Stimulated activated CD4-positive, alpha-beta T cell treated with anti-CD3 and anti-CD28 coated beads, Interleukin-2, amount 100 ng/mL, for 48 hours (primary cell): Measurements from ENCODE around the gene CERS1.
"Not testable (repeated sequence)": the region's sequence is repeated elsewhere in the genome, so short reads cannot be mapped to it uniquely, and the experiment has no call there.

Source experiments
- DNase-seq, 2 donors: peaks; one replicate each; pipeline ENCODE4 v3.0.0-alpha.2; 2020

CERS1 gene

DNA sequence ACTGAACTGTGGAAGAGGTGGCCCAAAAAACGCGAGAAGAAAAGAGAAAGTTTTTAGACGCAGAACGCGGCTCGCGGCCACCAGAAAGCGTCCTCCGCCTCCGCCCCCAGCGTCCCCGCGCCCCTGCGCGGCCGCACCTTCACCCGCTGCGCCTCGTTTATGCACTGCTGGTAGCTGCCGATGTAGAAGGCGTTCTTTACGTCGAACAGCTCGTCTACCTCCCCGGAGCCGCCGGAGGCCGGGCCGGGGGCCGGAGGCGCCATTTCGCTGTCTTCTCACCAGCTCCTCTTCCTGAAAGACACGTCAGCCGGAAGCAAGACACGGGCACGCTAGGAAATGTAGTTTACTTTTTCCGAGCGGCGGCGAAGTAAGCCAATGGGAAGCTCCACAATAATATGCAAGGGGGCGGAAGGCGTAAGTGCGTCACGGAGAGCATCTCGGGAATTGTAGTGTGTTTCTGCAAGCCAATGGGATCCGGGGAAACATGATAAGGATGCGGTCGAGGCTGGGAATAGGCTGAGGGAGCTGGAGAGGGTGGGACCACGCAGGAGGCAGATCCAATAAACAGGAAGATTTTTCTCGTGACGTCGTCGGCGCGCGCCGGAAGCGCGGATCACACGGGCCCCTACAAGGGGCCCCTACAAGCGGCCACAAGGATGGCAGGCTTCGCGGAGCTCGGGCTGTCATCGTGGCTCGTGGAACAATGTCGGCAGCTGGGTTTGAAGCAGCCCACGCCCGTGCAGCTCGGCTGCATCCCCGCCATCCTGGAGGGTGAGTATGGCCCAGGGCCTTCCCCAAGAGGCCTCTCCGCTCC lies 23.3 kb upstream of the CERS1 start, which contains the start of the genes COPE and DDX49:
TSS of gene COPE (minus strand) at position 302 of the 814 bp plus-strand sequence. CDS start at position 263, 39 bp downstream.
TSS of gene DDX49 (plus strand) at position 630 of the 814 bp plus-strand sequence. CDS start at position 657, 27 bp downstream.
- DNase-seq: peak; percentile 91 to 95

DNA sequence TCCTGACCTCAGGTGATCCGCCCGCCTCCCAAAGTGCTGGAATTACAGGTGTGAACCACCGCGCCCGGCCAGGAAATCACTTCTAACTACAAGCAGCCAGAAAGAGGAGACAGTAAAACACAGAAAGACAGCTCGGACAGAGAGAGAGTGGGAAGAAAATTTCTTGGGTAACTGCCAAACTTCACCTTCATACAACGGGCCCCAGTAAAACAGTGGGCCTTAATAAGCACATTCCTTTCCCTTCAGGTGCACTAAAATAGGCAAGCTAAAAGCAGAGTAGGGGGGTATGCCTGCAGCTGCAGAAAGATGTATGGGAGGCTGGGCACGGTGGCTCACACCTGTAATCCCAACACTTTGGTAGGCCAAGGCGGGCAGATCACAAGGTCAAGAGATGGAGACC lies 21.6 kb upstream of the CERS1 start:
- not testable (repeated sequence) for DNase-seq

DNA sequence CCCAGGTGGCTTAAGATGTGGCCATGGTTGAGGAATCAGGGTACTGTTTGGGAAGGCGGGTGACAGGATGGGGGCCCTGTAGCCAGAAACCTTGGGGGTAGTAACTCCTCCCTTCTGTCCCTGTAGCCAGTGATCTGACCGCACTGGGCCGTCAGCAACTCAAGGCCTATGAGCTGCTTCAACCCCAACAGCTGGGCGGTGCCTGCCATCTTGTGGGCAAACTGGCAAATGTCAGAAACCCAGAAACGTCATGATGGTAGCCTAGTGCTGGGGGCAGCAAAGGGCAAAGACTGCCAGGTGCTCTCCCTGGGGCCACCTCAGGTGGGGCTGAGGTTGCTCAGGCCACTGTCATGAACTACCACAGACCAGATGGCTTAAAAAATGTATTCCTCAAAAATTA lies 19.7 kb upstream of the CERS1 start:
- DNase-seq: no peak

DNA sequence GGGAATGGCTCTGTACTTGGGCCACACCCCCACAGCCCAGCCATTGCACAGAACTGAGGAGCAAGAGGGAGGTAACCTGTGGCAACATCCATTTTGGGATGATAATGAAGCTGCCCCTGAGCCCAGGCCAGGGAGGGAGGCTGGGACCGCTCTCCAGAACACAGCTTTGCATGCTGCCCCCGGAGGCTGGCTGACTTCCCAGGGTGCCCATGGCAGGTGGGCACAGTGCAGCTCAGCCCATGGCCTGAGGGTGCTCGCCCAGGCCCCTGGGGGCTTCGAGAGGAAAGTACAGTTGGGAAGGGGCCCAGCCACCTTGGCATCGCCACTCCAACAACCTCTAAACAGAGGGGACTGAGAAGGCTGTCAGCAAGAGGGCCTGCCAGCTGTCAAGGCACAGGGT lies 17.5 kb upstream of the CERS1 start:
- DNase-seq: no peak

DNA sequence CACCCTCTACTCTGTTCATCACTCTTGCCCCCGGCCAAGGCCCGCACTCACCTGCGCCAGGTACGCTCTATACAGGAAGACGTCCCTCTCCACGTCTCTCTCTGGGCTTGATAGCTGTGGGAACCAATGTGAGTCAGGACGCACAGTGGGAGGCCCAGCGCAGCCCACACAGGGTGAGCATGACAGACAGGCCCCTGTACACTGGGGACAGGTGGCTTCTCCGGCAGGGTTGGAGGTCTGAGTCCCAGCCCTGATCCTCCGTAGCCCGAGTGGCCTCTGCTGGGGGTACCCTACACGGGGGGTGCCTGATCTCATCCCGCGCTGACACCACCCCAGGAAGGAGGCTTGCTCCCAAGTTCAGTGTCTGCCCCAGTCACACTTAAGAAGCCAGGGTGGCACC lies 17.0 kb upstream of the CERS1 start:
- no peak for DNase-seq

DNA sequence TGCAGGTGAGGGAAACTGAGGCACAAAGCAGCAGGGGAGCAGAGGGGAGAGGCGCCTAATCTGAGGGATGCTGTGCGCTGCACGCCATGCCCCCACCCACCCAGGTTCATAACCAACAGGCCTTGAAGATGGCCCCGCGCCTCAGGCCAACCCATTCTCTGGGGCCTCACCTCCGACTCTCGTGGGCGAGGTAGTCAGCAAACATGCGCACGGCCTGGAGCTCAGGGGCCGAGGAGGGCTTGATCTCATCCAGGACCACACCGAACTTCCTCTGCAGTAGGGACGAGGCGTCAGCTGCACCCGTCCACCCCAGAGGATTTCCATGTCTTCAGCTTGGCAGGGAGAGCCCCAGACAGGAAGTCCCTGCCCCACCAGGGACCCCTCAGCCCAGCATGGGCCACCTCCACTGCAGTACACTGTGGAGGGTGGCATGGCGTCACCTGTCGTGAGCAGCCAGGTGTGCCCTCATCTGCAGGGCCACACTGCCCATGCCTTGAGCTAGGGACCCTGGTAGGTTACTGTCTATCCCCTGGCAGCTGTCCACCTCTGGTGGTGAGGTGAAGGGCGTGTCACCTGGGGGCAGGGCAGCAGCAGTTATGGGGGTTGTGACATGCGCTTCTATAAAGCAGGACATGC lies 15.0 kb upstream of the CERS1 start:
- no peak for DNase-seq

DNA sequence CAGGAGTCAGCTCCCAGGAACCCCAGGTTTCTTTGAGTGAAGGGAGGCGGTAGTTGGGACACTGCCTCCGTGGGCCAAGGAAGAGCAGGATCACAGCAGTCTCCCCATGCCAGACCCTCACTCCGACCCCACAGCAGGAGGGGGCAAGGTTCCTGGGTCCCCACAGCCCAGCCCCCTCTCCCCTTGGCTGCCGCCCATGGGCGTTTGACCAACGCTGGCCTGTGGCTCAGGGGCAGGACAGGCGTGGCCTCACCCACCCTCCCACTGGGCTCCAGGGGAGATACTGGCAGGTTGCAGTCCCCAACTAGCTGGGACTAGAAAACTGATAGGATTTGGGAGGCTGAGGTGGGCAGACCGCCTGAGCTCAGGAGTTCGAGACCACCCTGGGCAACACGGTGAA lies 14.1 kb upstream of the CERS1 start:
- DNase-seq: no peak

DNA sequence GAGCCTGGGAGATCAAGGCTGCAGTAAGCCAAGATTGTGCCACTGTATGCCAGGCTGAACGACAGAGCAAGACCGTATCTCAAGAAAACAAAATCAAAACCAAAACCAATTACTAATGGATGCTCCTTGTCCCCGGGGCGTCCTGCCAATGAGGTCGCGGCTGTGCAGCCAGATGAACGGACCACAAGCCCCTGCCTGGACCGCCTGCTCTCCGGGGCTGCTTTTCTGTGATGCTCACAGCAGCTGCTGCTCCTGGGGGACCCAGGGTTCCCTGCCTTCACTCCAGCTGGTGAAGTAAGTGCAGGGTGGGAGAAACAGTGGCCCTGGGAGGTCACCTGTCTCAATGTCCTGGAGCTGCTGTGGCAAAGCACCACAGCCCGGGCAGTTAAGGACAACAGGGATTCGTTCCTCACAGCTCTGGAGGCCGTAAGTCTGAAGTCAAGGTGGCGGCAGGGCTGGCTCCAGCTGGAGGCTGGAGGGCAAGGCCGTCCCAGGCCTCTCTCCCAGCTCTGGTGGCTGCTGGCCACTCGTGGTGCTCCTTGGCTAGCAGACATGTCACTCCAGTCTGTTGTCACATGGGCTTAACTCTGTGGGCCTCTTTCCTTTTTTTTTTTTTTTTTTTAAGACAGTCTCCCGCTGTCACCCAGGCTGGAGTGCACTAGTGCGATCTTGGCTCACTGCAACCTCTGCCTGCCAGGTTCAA lies 13.1 kb upstream of the CERS1 start:
- no peak for DNase-seq

DNA sequence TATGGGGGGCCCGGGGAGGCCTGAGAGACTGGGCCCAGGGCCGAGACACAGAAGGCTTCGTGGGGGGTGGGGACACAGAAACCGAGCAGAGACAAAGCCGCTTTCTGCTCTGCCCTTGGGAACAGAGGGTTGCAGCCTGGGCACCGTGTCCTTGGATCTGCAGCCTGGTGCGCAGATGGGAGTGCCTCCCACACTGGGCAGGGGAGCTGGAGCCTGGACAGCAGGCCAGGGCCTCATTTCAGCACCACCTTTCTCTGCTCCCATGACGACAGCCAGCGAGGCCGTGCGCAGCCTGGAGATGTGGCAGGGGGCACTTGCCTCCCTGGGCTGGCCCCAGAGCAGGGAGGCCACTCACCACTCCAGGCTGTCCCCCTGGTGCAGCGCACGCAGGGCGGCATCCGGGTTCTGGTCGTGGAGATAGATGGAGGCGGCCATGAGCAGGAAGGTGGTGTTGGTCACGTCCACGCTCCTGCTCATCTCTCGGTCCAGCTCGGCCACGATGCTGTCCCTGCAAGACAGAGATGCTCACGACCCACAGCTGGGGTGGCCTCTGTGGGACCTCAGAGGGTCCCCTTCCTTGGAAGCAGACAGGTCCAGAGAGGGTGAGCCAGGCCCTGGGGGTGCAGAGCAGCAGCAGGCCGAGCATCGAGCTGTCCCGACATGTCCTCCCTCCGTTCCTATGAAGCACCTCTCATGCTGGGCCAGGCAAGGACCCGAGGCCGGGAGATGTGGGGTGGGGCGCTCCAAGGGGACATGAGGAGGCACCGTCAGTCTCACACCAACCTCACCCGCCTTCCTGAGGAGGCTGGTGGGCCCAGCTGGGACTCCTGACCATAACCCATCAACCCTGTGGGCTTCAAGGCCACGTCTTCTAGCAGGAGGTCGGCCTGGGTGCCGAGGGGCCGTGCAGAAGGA lies 10.9 kb upstream of the CERS1 start:
- no peak for DNase-seq

DNA sequence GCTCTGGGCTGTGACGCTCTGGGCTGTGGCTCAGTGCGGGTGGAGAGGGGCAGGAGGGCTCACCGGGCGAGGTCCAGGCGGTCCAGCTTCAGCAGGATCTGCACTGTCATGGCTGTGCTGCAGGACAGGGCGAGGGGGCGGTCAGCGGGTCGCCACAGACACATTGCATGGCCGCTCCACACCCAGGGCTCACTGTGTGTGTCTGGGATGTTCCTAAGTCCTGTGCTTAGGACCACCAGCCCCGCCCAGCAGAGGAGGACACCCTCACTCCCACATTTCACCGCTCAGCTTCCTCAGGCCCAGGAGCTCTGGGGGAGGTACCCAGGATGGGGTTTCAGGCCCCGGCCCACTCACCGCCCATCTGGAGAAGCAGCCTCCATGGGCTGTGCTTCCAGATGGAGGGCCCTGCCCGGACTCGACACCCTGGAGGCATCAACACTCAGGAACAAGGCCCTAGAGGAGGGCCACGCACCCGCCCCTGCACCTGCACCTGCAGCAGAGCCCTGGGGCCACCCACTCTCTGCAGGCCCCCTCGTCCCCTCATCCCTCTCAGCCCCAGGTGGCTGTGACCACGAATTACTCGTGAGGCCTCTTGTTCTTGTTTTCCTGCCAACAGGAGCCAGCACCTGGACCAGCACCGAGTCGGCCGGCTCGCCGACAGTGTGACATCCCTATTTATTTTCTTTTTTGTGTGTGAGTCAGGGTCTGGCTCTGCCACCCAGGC lies 9.7 kb upstream of the CERS1 start:
- no peak for DNase-seq

DNA sequence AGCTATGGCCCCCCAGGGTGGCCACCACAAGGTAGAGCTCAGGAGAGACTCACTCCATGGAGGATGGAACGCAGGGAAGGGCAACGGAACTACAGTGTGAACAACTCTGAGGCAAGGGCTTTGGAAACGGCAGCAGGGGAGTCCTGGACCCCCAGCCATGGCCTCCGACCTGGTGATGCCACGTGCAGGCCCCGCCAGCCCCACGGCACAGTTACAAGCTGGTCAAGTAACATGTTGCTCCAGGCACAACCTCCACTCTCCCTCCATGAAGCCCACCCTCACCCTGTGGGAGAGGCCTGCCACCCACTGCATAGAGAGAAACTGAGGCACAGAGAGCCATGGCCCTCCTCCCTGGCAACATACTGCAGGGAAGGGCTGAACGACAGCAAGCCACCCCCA lies 9.1 kb upstream of the CERS1 start:
- DNase-seq: no peak

DNA sequence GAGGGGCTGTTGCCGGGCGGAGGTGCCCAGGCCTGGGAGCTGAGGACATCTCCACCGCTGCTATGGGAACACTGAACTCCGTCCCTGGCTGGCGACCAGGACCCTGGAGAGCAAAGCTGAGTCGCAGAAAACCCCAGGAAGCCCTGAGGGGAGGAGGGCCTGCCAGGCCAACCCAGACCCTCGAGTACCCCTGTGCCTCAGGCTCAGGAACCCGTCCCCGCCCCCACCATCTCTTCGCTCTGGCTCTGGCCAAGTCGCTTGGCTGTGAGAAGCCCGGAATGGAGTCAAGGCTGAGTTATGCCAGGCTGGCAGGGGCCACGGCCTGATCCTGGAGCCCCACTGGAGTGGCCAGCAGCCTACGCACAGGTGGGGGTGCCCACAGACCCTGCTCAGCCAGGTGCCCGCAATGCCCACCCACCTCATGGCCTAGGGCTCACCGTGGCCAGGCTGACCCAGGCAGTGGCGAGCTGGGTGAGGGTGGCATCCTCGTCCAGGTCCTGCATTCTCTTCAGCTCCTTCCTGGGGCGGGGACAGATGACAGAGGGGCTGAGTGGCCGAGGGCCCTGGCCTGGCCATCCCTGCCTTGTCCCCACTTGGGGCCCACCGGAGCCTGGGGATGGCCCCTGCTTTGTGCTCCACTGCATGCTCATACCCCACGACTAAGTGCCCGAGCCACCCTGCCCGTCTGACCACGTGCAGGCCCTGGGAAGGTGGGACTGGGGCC lies 8.5 kb upstream of the CERS1 start:
- no peak for DNase-seq

DNA sequence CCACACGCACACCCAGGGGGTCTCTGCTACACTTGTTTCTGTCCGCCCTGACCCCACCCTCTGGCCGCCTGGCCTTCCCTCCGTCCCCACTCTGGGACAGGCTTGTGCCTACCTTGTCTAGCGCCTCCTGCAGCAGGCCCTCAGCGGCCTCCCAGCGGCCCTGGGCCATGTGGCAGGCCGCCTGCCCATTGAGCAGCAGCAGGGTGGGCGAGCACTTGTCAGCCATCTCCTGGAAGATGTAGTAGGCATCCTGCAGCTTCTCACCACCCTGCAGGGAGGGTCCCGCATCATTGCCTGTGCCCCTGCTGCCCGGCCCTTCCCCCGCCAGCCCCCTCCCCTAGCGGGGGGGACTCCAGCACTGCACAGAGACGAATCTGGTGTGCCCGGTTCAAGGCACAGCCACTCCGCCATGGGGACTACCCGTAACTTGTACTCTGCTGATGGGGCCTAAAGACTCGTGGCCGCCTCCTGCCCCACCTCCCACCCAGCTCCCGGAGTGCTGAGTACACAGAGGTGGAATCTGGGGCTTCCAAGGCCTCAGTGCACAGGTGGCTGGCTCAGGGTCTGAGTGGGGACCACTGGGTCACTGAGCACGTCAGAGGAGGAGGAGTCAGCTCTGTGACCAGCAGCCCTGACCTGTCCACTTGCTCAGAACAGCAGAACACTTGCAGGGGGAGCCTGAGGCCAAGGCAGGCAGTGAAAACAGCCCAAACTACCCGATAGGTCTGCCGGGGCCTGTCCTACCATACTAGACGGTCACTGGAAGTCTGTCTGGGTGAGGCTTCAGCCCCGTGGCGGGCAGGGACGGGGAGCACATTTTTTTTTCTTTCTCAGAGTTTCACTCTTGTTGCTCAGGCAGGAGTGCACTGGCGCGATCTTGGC lies 7.4 kb upstream of the CERS1 start:
- no peak for DNase-seq

DNA sequence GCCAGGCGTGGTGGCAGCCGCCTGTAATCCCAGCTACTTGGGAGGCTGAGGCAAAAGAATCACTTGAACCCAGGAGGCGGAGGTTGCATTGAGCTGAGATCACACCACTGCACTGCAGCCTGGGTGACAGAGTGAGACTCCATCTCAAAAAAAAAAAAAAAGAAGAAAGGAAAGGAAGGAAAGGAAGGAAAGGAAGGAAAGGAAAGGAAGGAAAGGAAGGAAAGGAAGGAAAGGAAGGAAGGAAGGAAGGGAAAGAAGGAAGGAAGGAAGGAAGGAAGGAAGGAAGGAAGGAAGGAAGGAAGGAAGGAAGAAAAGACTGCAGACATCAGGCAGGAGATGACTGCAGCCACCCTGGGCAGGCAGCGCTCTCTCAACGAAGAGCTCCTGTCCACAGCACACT lies 6.6 kb upstream of the CERS1 start:
- not testable (repeated sequence) for DNase-seq

DNA sequence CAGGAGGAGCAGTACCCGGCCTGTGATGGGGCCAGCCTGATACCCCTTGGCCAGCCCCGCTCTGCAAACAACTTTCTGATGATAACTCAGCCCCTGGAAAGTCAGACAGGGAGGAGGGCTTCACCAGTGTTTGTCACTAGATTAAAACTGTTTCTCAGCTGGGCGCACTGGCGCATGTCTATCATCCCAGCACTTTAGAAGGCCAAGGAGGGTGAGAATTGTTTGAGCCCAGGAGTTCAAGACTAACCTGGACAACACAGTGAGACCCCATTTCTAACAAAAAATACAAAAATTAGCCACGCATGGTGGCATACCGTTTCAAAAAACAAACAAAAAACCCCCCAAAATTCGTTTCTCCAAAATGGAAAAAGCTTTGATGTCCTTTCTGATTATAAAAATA lies 5.5 kb upstream of the CERS1 start:
- no peak for DNase-seq

DNA sequence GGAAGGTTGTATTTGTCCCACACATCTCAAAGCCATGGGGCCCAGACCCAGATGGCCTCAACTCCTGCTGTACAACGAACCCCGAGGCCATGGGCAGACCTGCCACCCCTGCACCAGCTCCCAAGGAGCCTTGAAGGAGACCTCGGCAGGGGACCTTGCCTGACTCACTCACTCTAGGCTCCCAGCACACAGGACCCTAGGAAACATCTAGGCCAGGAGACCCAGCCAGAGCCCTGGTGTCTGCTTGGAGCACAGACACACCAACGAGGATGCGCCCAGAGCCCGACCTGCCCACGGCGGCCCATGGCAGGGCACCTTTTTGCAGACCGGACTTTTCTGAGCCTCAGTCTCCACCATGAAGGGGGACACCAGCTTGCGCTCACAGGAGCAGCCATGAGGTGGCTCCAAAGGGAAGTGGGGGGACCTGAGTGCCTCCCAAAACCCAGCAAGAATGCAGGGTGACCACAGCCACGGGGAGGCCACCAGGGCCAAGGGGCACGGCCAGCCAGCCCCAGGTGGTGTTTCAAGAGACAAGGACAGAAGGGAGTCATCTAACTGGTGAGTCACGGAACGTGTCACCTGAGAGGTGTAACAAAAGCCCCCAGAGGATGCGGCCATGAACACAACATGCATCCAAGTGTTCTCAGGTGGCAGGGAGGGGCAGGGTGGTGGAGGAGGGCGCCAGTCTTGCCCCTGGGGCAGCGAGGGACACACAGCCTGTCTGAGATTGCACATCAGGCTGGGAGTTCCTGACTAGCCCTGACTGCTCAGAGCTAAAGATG lies 4.9 kb upstream of the CERS1 start:
- DNase-seq: no peak

DNA sequence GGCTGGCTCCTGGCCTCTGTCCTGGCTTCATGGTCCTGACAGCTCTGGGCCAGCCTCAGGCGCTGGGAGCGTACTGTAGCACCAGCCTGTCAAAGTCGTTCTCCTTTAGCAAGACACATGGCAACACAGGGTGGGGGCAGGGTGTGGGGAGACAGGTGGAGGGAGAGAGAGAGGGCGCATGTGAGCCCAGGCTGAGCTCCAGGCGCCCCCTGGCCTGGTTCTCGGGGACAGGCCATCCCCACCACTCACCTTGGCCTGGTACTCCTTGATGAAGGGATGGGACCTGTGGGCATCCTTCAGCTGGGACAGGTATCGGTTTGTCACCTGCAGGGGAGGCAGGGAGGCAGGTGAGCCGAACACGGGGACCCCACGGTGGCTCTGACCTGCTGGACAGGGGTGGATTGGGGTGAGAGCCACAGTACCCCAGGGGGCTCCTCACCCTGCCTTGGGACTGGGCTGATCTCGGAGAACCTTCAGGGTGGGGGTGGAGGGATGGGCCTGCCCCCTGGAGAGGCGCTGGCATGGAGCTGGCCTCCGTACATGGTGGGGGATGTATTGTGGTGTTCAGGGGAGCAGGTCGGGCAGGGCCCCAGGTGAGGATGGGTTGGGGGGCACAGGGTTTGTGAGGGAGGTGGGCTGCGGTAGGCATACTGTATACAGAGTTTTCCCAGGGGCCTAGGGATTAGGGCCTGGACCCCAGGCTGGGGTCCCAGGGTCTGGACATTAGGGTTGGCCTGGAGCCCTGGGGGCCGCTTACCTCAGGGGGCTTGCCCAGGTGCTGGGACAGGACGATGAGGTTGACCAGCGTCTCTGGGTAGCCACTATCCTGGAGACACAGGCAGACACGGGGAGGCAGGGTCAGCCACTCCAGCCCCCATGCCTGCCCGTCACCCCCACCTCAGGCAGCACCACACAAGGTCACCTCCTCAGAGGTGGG lies 3.9 kb upstream of the CERS1 start:
- DNase-seq: no peak
